Prostate gland (tissue), 2 donors: Measurements from ENCODE around the gene C18orf63.

ENCODE experiments used
- POLR2A ChIP-seq: fragments of 450-650 bp; IDR thresholded peaks from one replicate; pipeline ENCODE4 v1.6.1; 2016; ENCODE audit warnings: antibody characterized with exemption, mild to moderate bottlenecking
- TF ChIP-seq, protein P1 (sequence below), 4 experiments: fragments of 200-600 bp in 2 of 4; fragments of 450-650 bp in 2 of 4; sonication (generic) in 2 of 4; IDR thresholded peaks; 1 replicate in 3 of 4; 2 replicates in 1 of 4; pipeline ENCODE4 v1.5.1; 2016 to 2019; ENCODE audit warnings: antibody characterized with exemption in 4 of 4, mild to moderate bottlenecking in 2 of 4, moderate library complexity in 2 of 4

DNA sequence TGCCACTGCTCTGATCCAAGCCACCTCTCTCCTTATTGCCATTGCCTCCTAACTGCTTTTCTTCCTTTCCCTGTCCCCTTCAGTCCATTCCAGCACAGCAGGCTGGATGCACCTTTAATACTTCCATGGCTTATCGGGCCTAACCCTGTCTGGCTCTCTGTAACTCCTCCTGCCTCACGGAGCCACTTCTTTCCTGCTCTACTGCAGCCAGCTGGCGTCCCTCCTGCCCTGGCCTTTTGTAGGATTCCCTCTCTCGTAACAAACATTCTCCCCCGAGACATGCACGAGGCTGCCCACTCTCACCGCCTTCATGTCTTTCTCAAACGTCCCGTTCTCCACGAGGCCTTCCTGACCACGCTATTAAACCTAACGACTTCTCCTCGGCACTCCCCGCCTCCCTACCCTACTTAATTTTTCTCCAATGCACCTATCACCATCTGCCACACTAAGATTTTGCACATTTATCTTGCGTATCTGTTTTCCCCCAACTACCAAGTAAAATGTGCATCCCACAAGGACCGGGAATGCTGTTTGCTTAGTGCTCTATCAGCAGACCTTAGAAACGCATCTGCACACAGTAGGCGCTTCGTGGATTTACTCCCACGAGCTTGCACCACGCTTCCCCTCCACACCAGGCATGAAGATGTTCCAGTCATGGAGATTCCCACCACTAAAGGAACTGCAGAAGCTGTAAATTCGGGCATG is 728 bp upstream of the C18orf63 start:
- no peak for TF ChIP-seq POLR2A
- TF ChIP-seq, protein P1, sequence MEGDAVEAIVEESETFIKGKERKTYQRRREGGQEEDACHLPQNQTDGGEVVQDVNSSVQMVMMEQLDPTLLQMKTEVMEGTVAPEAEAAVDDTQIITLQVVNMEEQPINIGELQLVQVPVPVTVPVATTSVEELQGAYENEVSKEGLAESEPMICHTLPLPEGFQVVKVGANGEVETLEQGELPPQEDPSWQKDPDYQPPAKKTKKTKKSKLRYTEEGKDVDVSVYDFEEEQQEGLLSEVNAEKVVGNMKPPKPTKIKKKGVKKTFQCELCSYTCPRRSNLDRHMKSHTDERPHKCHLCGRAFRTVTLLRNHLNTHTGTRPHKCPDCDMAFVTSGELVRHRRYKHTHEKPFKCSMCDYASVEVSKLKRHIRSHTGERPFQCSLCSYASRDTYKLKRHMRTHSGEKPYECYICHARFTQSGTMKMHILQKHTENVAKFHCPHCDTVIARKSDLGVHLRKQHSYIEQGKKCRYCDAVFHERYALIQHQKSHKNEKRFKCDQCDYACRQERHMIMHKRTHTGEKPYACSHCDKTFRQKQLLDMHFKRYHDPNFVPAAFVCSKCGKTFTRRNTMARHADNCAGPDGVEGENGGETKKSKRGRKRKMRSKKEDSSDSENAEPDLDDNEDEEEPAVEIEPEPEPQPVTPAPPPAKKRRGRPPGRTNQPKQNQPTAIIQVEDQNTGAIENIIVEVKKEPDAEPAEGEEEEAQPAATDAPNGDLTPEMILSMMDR (IDR thresholded peaks at IDR 0.05): no peak
